Muscle of arm (tissue), 12 donors: ENCODE measurements around the gene SLC43A3. TPM values are rescaled to one million over a fixed set of nuclear protein-coding genes. Genes with fewer than 3 reads are reported as not detected.

ENCODE experiments used
- DNase-seq: peaks from one replicate; pipeline ENCODE4 v3.0.0-alpha.2; 2013
- polyA plus RNA-seq, 12 donors: library from polyadenylated mRNA; unstranded; fragments of 120-200 nt; gene quantifications; one replicate each; pipeline ENCODE4 v1.2.1, GENCODE V29; 2013; ENCODE audit not compliant: insufficient read length in 12 of 12

The SLC43A3 gene
- polyA plus RNA-seq, 12 donors: 24.6 to 45.1 (median 28.1) TPM; not detected in 1

DNA sequence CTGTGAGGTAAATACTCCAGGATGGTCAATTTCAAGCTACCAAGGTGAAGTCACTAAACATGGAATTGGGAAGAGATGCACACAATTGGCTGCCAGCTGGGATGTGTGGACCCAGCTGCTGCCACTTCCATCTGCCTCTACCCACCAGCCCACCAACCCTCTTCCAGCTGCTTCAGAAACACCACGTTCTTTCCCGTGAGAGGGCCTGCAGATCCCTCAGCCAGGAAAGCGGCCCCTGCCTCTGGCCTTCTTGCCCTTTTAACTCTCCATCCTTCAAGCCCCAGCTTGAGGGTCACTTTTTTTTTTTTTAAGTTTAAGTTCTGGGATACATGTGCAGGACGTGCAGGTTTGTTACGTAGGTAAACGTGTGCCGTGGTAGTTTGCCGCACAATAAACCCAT lies 65.9 kb downstream of the SLC43A3 start:
- DNase-seq: no peak

DNA sequence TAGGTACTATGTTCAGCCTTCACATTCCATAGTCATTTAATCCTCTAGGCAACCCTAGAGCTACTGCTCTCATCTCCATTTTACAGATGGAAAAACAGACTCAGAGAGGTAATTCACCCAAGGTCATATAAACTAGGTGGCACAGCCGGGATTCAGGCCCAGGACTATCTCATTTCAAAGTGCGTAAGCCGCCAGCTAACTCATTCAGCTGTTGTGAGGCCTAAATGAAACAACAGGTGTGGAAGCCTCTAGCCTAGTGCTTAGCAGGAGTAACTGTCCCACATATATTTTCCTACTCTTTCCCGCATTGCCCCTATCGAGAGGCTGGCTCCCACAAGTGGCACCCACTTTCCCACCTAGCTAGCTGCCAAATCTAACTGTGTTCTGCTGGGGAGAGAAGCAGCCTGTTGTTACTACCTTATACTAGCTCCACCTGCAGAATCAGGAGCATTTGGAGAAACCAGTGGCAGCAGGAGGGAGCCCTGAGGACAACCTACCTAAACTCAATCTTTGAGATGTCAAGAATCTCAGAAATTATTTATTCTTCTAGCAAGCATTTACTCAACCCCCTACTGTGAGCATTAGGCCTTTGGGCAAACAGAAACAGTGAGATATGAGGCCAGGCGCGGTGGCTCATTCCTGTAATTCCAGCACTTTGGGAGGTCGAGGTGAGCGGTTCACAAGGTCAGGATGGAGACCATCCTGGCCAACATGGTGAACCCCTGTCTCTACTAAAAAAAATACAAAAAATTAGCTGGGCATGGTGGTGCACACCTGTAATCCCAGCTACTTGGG lies 66.8 kb downstream of the SLC43A3 start:
- no peak for DNase-seq

DNA sequence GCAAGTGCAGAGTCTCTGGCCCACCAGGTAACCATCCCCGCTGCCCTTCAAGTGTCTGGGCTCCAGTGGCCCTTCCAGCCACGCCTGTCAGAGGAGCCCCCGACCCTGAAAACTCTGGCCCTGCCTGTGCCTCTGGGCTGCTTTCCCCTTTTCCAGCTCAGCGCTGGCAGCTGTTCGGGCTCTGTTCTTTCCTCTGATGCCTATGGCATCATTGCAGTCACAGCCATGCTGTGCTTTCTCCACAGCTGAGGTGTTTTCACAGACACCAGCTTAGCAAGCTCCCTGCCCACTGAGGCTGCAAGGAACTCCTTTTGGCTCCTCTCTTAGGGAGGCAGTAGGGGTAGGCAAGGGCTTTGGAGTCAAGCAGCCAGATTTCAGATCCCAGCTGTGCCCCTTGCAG lies 67.5 kb downstream of the SLC43A3 start:
- no peak for DNase-seq

DNA sequence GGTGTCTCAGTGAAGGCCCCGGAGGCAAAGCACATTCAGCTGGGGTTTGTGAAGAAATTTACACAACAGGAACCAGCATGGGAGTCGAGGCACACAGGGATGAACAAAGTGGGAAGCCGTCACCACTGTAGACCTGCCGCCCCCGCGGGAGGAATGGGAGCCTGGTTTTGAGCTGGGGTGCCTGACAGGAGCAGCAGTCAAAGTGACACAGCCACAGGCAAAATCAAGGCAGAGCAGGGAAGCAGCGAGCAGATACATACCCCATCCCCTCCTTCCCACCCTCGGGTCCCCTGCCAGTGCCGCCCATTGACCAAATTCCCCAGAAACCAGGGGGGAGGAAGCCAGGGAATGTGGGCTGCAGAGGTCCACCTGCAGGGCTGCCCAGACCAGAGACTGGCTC lies 67.9 kb downstream of the SLC43A3 start:
- no peak for DNase-seq

DNA sequence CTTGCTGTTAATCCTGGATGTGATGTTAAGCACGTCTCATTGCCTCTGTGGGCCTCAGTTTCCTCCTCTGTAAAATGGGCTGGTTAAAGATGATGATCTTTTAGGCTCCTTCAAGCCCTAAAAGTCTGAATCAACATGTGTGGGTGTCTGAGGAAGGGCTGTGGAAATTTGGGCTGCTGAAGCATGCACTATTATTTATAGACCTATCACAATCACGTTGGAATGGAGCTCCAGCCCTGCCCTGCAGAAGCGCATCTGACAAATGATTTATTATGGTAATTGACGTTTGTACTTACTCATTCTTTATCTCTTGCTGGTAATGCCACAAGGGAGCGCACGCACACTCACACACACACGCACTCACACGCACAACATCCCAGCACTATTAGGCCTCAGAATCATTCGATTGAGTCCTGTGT lies 68.4 kb downstream of the SLC43A3 start:
- no peak for DNase-seq

DNA sequence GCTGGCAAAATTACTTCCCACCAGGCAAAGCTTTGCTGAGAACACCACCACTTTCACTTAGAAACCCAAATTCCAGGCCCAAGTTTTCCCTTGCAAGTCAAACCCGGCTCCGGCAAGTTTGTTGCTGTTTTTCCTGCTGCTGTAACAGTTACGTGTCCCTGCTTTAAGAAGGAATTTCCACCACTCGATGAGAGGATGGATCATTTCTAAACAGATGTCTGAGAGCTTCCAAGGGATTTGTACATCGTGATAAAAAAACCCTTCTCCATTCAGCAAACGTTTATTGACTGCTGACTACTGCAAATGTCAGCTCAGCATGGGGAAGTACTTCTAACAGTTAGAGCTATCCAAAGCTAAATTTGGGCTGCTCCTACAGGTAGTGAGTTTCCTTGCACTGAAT lies 69.1 kb downstream of the SLC43A3 start:
- DNase-seq: no peak

DNA sequence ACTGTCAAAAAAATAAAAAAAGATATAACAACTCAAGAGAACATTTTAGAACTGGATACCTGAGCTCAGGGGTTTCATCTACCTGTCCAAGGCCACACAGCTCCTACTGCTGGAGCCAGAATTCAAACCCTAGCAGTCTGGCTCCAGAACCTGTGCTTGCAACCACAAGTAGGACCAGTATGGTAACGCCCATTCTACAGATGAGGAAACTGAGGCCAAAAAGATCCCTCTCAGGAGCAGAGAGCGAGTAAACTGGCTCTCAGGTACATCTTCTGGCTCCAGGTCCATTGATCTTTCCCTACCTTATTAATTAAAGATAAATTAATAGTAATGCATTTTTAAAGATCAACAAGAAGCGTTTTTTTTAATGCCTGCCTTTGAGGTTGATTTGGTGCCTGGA lies 69.6 kb downstream of the SLC43A3 start:
- no peak for DNase-seq

Other genes starting within 250 kb of the SLC43A3 start
- 1 to 10 TPM in 11 of 12 donors, not detected in 1; 1.1 to 6.8 (median 1.6) TPM for gene LRRC55, start 245.2 kb downstream of the SLC43A3 start, polyA plus RNA-seq
- gene APLNR, start 189.9 kb downstream of the SLC43A3 start, polyA plus RNA-seq: 100 to 1,000 TPM in 1 of 12 donors, 10 to 100 TPM in 10, not detected in 1; 79.1 to 106 (median 89.6) TPM
- gene TNKS1BP1, start 102.2 kb downstream of the SLC43A3 start, polyA plus RNA-seq: 100 to 1,000 TPM in 9 of 12 donors, 10 to 100 TPM in 2, not detected in 1; 84.0 to 149 (median 111) TPM
- gene SSRP1, start 91.2 kb downstream of the SLC43A3 start, polyA plus RNA-seq: 100 to 1,000 TPM in 4 of 12 donors, 10 to 100 TPM in 7, not detected in 1; 75.2 to 157 (median 94.7) TPM
- 1 to 10 TPM in 10 of 12 donors, not detected in 2; 1.6 to 5.6 (median 4.1) TPM for gene P2RX3, start 88.8 kb downstream of the SLC43A3 start, polyA plus RNA-seq
- 1 to 10 TPM in 1 of 12 donors, under 1 TPM in 5, not detected in 6; 0.28 to 5.8 (median 0.49) TPM for gene PRG3, start 46.0 kb downstream of the SLC43A3 start, polyA plus RNA-seq
- gene PRG2, start 36.5 kb downstream of the SLC43A3 start, polyA plus RNA-seq: 10 to 100 TPM in 1 of 12 donors, 1 to 10 TPM in 3, under 1 TPM in 6, not detected in 2; 0.17 to 11.9 (median 0.43) TPM
- gene RTN4RL2, start 33.4 kb upstream of the SLC43A3 start, polyA plus RNA-seq: 10 to 100 TPM in 10 of 12 donors, 1 to 10 TPM in 1, not detected in 1; 9.0 to 43.3 (median 24.2) TPM
- gene SLC43A1, start 88.6 kb upstream of the SLC43A3 start, polyA plus RNA-seq: 10 to 100 TPM in 6 of 12 donors, 1 to 10 TPM in 5, not detected in 1; 6.7 to 27.7 (median 11.8) TPM
- 10 to 100 TPM in 11 of 12 donors, not detected in 1; 25.3 to 71.9 (median 38.1) TPM for gene TIMM10, start 103.6 kb upstream of the SLC43A3 start, polyA plus RNA-seq
- gene SMTNL1, start 110.5 kb upstream of the SLC43A3 start, polyA plus RNA-seq: 100 to 1,000 TPM in 11 of 12 donors, 10 to 100 TPM in 1; 63.6 to 366 (median 189) TPM
- 10 to 100 TPM in 11 of 12 donors, not detected in 1; 18.6 to 30.6 (median 24.4) TPM for gene UBE2L6, start 140.6 kb upstream of the SLC43A3 start, polyA plus RNA-seq
- gene SERPING1, start 170.6 kb upstream of the SLC43A3 start, polyA plus RNA-seq: 100 to 1,000 TPM in 4 of 12 donors, 10 to 100 TPM in 7, not detected in 1; 74.1 to 187 (median 90.7) TPM
- gene YPEL4, start 222.8 kb upstream of the SLC43A3 start, polyA plus RNA-seq: 1 to 10 TPM in 9 of 12 donors, under 1 TPM in 2, not detected in 1; 0.85 to 3.8 (median 1.7) TPM
- 10 to 100 TPM in 5 of 12 donors, 1 to 10 TPM in 6, not detected in 1; 7.8 to 17.7 (median 9.8) TPM for gene CLP1, start 230.6 kb upstream of the SLC43A3 start, polyA plus RNA-seq
- gene ZDHHC5, start 241.0 kb upstream of the SLC43A3 start, polyA plus RNA-seq: 10 to 100 TPM in 11 of 12 donors, not detected in 1; 26.4 to 41.8 (median 31.3) TPM